Adrenal gland (tissue), 5 donors: ENCODE results near the gene ADAM10.

Experiments used
- CTCF ChIP-seq, 6 experiments: fragments of 450-650 bp in 4 of 6; fragments of 200-600 bp in 2 of 6; sonication (generic) in 1 of 6; IDR thresholded peaks; 1 replicate in 5 of 6; 2 replicates in 1 of 6; pipeline versions ENCODE4 v1.5.1 to v1.8.0; 2016 to 2021; ENCODE audit warnings: antibody characterized with exemption in 6 of 6, mild to moderate bottlenecking in 2 of 6, moderate library complexity in 1 of 6
- POLR2A ChIP-seq, 2 donors: fragments of 450-650 bp; IDR thresholded peaks; one replicate each; pipeline ENCODE4 v1.6.1; 2017; ENCODE audit warnings: antibody characterized with exemption in 2 of 2, mild to moderate bottlenecking in 2 of 2, moderate library complexity in 1 of 2
- donor health status: DM: no; HTN: no; CAD: no.

- no peak for TF ChIP-seq CTCF (IDR thresholded peaks at IDR 0.05)
- TF ChIP-seq POLR2A (IDR thresholded peaks at IDR 0.05) = no peak
These were observed 38.8 kb downstream of the ADAM10 start for GRCh38 chr15:58710701-58711100.
